Fibroblast of gingiva (primary cell): ENCODE measurements around the gene CASKIN2.

Experiments used
- DNase-seq: peaks from one replicate; pipeline ENCODE4 v3.0.0-alpha.2; 2011; ENCODE audit warnings: low read depth

Gene CASKIN2

DNA sequence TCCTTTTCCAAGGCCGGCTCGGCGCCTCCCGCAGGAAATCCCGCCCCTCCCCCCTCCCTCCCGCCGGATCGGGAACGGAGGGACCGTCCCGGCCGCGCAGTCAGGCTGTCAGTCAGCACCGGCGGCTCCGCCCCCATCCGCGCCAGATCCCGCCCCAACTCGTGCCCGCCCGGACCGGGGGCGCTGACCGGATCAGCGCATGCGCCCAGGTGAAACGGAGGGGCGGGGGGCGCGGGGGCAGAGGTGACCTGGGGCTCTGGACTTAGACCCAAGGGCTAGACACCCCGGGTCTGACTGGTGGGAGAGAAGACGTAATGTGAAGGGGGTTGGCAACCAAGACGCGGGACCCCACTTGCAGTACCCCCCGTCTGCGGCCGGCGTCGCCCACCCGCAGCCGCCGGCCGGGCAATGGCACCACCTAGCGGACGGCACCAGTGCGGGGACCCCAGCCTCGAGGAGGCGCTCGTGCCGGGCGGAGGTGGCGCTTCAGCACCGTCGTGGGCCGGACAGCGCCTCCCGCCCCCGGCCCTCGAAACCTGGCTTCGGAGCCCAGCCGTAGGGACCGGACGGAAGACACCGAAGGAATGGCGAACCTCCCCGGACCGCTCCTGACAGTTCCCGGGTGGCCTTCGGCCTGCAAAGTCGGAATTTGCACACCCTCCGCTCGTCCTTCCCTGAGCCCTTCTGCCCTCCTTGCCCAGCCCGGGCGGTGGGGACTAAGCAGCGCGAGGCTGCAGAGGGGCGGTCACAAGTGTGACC lies at the start of gene CASKIN2:
CASKIN2 (minus strand) TSS at position 42 of the 759 bp plus-strand sequence. CDS start 1,733 bp downstream, outside the sequence.
- peak; percentile 85 for DNase-seq

- DNase-seq: no peak
These were observed 49.7 kb upstream of the CASKIN2 start for GRCh38 chr17:75565066-75565465.

DNA sequence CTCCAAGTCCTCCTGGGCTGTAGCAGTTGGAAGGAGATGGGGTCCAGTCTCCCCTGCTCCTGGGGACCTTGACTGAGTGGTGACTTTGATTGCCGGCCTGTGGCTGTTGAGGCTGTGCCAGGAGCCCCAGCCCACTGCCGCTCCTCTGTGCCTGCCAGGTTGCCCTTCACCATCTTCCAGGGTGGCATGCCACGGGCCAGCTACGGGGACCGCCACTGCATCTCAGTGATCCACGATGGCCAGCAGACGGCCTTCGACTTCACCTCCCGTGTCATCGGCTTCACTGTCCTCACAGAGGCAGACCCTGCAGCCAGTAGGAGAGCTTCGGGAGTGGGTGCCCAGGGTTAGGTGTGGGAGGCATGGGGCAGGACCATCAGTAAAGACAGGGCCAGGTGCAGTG lies 48.9 kb upstream of the CASKIN2 start:
- no peak for DNase-seq

GRCh38 chr17:75563063-75563758 lies 47.9 kb upstream of the CASKIN2 start:
- no peak for DNase-seq

- DNase-seq: no peak
These were observed 46.7 kb upstream of the CASKIN2 start for GRCh38 chr17:75561927-75562603.

GRCh38 chr17:75559958-75560533 lies 44.7 kb upstream of the CASKIN2 start:
- DNase-seq: no peak

DNA sequence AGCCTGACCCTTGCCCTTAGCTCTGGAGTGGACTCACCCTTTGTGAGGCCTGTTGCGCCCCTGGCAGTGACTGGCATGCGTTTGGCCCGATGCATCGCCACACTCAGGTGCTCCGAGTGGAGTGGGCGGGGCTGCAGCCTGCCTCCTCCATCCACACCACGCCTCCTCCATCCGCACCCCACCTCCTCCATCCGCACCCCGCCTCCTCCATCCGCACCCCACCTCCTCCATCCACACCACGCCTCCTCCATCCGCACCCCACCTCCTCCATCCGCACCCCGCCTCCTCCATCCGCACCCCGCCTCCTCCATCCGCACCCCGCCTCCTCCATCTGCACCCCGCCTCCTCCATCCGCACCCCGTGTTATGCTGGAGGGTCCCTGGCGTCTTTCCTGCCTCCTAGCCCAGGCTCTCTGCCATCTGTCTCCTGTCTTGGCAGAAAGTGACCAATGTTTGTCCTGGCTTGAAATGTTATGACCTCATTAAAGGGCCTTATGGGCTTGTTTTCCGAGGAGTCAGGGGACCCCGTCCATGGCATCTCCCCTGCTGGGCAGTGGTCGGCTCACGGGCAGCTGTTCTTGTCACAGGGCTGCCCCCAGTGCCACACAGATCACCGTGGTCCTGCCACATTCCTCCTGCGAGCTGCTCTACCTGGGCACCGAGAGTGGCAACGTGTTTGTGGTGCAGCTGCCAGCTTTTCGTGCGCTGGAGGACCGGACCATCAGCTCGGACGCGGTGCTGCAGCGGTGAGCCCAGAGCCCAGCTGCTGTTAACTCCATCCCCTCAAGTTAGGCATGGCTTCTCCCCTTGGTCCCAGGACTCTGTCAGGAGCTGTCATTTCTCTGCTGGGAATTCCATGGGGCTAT lies 43.6 kb upstream of the CASKIN2 start:
- no peak for DNase-seq

DNA sequence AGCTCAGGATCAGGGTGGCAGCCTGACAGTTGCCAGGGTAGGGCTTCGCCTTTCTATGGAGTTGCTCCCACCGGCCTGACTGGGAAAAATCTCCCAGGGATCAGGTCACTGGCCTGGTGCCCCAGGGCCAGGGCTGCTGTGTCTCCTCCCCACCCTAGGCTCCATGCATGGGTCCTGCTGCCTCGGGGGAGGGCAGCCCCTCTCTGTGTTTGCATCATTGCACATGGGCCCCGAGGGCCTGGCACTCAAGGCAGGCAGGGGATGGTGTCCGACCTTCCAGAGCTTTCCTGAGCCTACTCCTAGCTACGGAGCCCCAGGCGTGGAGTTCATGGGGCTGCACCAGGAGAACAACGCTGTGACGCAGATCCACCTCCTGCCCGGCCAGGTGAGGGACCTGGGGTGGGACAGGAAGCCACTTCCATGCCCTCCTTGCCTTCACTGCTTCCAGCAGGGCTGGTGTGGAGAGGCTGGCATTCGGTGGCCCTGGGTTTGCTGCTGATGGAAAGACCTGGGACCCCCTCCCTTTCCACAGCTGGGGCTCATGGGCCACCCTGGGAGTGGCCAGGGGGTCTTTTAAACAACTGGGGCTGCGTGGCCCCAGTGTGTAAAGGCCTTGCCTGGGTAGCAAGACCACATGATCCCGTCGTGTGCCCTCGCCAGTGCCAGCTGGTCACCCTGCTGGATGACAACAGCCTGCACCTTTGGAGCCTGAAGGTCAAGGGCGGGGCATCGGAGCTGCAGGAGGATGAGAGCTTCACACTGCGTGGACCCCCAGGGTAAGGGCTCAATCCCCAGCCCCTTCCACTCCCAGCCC lies 42.7 kb upstream of the CASKIN2 start:
- DNase-seq: no peak

GRCh38 chr17:75557075-75557851 lies 41.9 kb upstream of the CASKIN2 start:
- DNase-seq: peak; percentile 4

DNA sequence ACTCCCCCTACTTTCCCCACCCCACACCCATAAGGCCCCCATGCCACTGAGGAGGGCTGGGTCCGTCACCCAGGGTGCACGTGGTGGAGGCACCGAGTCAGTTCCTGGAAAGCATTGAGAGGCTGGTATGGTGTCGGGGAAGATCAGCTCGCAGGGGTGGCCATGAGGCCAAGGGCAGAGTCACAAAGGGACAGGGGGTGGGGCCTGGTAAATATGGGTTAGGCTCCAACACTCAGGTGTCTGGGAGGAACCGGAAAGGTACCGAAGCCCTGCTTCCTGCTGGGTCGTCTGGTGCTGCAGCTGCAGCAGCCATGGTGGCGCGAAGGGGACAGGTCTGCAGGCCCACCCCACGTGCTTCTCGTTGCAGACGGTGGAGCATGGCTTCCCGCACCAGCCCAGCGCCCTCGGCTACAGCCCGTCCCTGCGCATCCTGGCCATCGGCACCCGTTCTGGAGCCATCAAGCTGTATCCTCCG lies 40.4 kb upstream of the CASKIN2 start:
- no peak for DNase-seq

- DNase-seq: no peak
These were observed 38.2 kb upstream of the CASKIN2 start for GRCh38 chr17:75553295-75554110.

DNA sequence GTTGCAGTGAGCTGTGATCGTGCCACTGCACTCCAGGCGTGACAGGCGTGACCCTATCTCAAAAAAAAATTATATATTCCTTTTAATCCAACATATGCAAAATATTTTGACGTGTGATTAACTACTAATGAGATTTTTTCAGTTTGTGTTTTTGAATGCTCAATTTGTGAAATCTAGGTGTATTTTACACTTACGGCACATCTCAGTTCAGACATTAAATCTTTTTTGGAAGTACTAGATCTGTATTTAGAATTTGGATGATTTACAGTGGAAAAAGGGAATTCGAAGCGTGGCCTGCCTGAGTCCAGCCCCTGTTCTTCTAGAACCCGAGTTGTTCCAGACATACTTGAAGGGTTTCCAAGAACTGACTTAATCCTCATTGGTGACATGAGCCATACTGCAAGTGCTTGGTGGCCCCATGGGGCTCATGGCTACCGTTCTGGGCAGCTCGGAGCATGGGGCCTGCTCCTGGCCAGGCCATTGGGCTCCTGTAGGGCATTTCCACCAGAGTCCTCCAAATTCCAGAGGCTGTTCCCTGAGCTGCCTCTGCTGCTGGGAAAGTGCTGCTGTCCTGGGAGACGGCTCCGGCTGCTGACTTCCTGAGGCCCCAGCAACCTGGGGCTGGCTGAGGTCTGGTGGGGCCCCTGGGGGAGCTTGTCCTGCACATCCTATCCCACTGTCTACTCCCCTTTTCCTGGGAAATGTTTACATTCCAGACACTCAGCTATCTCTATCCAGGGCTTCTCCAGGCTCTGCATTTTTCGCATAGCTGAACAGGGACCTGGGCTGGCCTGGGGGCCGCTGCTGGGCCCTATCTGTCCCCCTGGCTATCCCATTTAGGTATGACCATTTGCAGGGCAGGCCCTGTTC lies 37.3 kb upstream of the CASKIN2 start:
- no peak for DNase-seq

- no peak for DNase-seq
These were observed 35.9 kb upstream of the CASKIN2 start for GRCh38 chr17:75551266-75551665.

- DNase-seq: no peak
These were observed 34.8 kb upstream of the CASKIN2 start for GRCh38 chr17:75550139-75550465.

DNA sequence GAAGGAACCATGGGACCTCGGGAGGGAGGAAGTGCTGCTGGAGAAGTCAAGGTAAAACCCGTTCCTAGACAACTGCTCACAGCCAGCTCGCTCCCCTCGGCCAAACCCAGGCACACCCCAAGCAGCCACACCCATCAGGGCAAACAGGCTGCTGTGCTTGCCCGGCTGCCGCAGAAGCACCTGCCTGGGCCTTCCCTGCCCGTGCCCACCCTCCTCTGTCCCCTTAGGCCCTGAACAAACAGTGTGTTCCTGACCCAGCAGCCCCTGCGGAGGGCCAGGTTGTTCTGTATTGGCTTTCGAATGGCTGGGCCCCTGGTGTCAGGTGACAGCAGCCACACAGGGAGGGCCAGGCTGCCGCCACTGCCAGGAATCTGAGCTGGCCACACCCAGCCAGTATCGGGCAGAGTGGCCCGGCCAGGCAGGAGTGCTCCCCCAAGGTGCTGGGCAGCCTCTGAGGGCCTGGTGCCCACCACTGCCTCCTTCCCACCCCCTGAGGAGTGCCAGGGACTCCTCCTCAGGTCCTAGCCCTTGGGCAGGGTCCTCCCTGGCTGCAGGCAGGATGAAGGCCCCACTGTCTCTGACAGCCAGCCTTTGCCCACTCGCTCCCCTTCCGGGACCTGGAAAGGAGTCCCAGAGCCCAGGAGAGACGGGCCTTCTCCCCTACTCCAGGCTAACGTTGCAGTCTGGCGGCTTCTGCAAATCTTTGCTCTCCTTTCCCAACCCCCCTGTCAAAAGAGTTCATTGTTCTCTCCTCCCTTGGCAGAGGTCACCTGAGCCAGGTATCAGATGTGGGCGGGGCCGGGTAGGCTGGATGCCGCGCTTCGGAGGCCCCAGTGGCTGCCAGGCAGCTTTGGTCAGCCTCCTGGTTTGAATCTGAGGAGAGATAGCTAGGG lies 34.2 kb upstream of the CASKIN2 start:
- DNase-seq: no peak

DNA sequence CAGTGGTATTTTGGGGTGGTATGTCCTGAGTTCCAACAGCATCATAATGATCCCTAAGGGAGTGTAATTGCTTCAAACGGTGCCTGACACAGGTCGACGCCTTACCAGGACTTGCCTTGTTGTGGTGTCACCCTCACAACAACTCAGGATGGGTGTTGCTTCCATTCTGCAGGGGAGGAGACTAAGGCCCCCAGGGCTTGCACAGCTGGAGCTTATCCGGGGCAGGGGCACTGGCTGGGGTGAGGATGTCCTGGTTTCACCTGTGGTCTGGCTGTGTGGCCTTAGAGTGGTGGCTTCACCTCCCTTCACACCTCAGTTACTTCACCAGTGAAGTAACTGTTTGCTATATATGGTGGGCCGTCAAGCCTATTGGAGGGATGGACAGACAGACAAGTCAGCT lies 33.5 kb upstream of the CASKIN2 start:
- DNase-seq: no peak

- DNase-seq: no peak
These were observed 31.8 kb upstream of the CASKIN2 start for GRCh38 chr17:75547091-75547490.
